Epidermal melanocyte (primary cell): ENCODE results near the gene SUSD3.
"Not testable (repeated sequence)": the region's sequence is repeated elsewhere in the genome, so short reads cannot be mapped to it uniquely, and the experiment has no call there.

ENCODE experiments used
- DNase-seq: peaks from one replicate; pipeline ENCODE4 v3.0.0; 2011; ENCODE audit warnings: low spot score; ENCODE audit not compliant: insufficient read length

The SUSD3 gene

GRCh38 chr9:93058355-93059010, at the start of gene SUSD3:
TSS of gene SUSD3 (plus strand) at chr9:93058701. CDS start at chr9:93058743, 42 bp downstream.
- no peak for DNase-seq

DNA sequence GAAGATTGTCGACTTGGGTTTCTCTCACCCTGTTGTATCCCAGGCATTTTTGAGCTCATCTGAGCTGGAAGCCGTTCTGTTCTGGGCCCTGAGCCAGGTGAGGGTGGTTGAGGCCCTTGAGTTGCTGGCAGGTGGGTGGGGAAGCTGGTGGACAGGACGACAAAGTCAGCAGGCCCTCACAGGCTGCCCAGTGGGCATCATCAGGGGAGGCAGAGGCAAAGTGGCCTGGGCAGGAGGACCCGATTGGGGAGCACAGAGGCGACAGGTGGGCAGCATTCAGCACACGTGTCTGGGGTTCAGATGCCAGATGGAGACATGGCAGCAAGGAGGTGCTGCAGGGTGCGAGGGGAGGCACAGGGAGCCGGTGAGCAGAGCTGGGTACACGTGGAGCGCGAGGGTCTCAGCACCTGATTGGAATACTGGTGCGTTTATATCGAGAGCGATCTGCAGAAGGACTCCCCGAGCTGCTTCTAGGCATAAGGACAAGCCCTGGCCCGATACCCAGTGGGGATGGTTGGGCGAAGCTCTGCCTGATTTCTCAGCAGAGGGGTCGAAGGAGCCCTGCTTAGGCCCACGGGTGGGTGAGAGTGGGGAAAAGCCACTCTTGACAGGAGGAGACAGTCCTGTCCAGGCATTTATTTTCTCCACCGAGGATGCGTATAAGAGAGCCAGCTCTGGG, 49.0 kb upstream of the SUSD3 start:
- DNase-seq: no peak

DNA sequence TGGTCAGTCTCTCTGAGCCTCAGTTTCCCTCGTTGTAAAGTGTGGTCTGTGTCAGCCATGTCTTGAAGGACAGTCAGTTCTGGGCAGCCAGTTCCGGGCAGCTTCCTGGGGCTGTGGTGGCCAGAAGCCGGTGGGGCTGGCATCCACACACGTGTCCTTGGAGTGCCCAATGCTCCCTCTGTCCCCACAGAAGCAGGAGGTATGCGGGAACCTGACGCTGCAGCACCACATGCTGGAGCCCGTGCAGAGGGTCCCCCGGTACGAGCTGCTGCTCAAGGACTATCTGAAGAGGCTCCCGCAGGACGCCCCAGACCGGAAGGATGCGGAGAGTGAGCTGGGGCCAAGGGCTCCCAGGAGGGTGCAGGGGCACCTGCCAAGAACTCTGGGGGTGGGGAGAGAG, 48.4 kb upstream of the SUSD3 start:
- no peak for DNase-seq

DNA sequence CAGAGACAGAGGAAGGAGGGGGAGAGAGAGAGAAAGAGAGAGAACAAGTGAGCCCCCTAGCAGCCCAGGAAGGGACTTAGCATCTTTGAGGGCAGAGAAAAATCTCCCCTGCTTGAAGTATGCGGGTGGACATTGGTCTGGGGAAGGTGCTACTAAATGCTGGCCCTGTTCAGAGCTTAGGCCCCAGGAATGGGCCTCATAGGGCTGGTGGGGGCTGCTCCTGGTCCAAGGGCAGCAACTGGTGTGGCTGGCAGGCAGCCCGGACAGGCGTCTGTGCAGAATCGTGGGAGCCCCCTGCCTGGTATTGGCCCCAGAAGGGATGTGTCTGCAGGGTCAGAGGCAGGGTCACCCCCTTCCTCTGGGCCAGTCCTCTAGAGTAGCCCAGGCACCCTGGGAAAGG, 47.8 kb upstream of the SUSD3 start:
- no peak for DNase-seq

- no peak for DNase-seq
Measured at GRCh38 chr9:93011114-93011513, 47.4 kb upstream of the SUSD3 start.

GRCh38 chr9:93012963-93013855, 45.3 kb upstream of the SUSD3 start:
- no peak for DNase-seq

DNA sequence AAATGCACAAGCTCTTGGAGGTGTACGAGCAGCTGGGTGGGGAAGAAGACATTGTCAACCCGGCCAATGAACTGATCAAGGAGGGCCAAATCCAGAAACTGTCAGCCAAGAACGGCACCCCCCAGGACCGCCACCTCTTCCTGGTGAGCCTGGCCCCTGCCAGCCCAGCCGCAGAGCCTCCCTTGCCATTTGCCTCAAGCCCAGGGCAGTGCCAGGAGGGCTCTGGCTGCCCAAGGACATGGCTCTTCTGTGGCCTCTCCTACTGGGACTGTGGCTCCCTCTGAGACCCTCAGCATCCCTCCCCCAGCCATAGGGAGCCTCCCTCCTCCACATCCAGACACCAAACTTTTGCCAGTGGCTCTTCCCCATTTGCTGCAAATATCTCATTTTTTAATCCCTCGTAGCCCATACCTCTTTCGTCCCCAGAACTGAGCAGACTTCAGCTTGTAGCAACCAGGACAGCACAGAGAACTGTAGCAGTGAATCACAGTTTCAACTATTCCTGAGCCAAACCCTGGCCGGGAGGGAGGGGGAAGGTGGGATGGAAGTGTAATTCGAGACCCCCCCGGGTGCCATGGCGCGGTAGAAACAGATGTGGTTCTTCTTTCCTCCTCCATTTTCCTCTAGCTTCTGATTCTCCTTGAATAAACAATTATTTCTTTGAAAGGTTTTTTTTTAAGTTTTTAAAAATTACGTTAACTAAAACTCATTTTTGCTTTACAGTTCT, 44.5 kb upstream of the SUSD3 start:
- no peak for DNase-seq

- not testable (repeated sequence) for DNase-seq
Measured at GRCh38 chr9:93015190-93015589, 43.3 kb upstream of the SUSD3 start.

DNA sequence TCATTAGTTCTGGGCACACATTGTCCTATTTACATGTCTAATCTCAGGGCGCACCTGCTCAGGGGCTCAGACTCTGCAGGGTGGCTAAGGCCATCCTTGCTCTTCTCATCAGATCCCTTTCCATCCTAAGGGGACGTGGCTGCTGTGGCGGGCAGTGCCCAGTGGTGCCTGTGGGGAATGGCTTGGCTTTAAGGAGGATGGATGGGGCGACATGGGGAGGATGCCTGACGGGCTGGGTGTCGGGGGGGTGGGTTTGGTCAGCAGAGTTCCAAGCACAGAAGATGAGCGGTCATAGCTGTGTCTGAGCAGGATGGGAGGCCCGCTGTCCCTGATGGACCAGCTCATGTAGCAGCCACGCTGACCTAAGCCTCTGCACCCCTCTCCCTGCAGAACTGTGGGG, 40.9 kb upstream of the SUSD3 start:
- no peak for DNase-seq

GRCh38 chr9:93020151-93020550, 38.4 kb upstream of the SUSD3 start:
- no peak for DNase-seq

DNA sequence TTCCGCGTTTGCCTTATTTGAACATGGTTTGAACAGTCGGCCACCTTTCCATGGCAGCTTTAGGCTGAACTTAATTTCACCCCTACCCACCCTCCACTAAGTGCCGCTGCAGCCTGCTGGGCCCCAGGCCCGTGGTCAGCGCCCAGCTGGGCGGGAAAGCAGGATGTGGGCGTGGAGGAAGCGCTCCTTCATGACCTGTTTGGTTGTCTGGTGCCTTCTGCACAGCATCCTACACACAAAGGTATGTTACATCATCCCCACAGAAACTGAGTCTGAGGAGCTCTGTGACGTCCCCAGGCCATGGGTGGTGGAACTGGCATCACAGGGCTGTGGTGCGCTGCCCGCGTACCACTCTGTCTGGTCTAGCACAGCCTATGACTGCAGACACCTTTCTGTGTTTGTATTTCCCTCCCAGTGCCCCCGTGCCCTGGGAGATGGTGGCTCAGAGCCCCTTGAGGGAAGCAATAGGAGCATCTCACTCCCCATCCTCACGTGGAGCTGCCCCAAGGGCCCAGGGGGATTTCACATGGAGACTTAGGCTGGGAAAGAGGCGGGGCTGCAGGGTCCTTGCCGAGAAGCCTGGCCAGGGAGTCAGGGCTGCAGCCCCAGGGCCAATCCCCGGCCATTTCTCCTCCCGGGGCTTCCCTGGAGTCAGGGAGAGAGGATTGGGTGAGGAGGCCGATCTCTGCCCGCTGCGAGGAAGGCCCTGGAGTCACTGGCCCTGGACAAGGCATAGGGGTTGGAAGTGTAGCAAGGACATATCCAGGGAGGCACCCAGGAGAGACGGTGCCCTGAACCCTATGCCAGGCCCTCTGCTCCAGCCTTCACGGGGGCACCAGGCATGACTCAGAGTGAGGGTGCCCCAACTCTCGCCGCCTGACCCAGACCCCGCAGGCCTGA, 37.5 kb upstream of the SUSD3 start:
- no peak for DNase-seq

DNA sequence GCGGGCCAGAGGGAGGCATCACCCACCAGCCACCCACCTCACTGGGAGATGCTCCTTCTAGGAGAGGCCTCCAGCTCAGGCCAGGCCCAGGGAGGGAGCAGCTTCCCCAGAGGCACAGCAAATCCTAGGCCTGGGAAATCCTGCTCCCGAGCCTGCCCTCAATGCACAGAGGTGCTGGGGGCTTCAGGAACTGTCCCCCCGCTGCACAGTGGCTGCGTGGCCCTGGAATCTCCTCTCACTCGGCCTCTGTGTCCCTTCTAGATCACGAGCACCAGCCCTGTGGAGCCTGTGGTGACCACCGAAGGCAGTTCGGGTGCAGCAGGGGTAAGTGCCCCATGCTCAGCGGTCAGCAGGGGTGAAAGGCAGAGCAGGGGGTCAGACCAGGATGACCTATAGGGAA, 36.4 kb upstream of the SUSD3 start:
- DNase-seq: no peak

DNA sequence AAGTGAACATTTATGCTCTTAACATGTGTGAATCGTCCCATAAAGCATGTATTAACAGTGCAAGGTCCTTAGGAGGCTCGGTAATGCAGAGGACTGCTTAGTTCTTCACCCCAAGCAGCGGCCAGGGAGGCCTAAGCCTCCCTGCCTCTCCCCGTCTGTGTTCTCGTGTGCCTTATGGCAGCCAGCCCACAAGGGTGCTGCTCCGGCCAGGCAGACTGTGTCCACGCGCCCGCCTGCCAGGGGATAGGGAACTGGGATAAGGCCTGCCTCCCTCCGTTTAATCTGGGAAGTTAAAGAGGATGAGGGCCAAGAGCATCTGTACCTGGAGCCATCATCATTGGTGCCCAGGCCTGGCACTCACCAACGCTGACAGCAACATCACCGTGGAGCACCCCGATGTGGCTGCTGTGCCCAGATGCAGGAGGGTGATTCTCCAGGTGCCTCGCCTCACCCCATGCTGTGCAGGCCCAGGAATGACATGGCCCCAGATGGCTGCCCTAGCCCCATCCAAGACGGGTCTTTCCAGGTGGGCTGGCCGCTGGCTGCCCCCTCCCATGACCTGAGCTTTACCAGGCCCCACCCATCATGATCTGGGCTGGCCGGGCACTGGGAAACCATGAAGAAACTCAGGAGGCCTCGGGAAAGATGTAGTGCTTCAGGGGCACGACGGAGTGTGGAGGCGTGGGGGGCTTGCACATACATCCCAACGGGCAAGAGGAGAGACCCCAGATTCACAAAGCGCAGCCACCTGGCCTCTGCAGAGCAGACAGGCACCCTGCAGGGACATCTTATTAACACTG, 35.6 kb upstream of the SUSD3 start:
- no peak for DNase-seq

- DNase-seq: no peak
Measured at GRCh38 chr9:93023521-93023815, 35.0 kb upstream of the SUSD3 start.

GRCh38 chr9:93024646-93024910, 33.9 kb upstream of the SUSD3 start:
- no peak for DNase-seq

DNA sequence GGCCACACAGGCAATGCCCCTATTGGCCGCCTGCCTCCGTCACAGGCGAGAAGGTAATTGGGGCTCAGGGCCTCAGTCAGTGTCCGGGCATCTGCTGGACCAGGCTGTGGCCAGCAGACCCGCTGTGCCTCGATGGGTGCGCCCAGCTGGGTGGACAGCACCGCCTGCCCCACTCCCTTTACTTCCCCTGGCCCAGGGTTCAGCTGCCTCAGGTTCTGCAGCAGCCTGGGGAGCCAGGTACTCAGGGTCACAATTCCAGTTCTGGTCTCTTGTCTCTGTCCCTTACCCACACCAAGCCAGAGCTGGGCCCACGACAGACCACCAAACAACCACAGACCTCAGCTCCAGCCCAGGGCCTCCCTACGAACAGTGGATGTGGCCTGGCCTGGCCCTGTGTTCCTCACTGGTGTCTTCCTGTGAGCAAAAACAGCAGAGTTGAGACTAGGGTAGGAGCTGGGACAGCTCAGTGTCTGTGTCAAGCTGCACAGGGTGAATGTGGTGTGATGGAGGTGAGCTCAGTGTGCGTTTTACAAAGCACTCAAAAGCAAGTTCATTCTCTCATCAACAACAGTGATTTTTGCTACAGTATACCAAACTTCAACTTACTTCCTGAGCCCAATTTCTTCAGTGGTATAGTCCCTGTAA, 33.4 kb upstream of the SUSD3 start:
- no peak for DNase-seq

DNA sequence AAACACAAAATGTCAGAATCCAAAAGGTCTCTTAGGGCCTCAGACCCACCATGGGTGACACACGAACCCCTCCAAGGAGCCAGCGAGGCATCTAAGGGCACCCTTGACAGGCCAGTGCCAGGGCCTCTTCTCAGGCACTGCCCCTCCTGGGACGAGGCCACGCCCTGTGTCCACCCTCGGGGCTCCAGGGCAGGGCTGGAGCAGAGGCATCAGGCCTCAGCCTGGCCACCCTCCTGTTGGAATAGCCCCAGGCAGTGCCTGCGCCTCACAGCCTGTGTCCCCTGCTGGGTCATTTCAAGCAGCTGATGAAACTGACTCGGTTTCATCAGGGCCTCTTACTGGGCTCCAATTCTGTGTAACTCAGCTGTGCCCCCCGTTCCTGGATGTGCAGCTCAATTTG, 32.8 kb upstream of the SUSD3 start:
- no peak for DNase-seq

GRCh38 chr9:93026640-93027039, 31.9 kb upstream of the SUSD3 start:
- DNase-seq: no peak

GRCh38 chr9:93027750-93028149, 30.8 kb upstream of the SUSD3 start:
- DNase-seq: no peak
